ENCODE measurements around the gene DNAJB9. TPM values are rescaled to one million over a fixed set of nuclear protein-coding genes. Genes with fewer than 3 reads are reported as not detected.

DNAJB9 gene
- 16.8 TPM for polyA plus RNA-seq (2013, experiment 1 of 4)
- 15.3 TPM for polyA plus RNA-seq (2013, experiment 2 of 4)
- polyA plus RNA-seq (2013, experiment 3 of 4) = 13.8 TPM
- 15.1 TPM for polyA plus RNA-seq (2013, experiment 4 of 4)

DNA sequence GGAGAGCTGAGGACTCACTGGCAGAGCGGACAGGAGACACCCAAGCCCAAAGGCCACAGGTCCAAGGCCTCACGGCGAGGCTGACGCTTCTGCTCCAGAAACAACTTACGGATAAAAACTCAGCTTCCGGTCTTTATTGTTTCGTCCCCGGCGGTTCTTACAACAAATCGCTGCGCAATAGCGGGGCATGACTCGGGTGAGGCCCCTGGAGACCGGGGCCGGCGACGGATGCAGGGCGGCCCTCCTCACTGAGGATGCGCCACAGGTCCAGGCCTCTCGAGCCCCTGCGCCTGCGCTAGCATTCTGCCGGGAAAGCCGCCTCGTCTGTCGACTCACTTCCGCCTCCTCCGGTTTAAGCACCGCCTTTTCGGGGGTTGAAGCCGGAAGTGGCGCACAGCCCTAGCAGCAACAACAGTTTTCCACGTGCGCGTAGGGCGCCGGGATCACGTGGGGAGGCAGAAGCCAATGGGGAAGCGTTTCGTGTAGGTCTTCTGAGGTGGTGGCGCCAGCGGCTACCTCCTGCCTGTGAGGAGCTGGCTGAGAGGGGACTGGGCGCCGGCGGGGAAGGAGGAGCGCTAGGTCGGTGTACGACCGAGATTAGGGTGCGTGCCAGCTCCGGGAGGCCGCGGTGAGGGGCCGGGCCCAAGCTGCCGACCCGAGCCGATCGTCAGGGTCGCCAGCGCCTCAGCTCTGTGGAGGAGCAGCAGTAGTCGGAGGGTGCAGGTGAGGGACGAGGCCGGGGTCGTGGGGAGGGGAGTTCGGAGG is at the start of gene DNAJB9, which contains the start of gene THAP5:
Gene DNAJB9, plus strand, starts transcription at position 494 of the 765 bp plus-strand sequence. CDS start 1,853 bp downstream, outside the sequence.
Gene THAP5, minus strand, starts transcription at position 326 of the 765 bp plus-strand sequence. Its CDS starts 137 bp downstream, at position 189.
- H3K4me1 ChIP-seq (ENCODE audit: control insufficient read depth, insufficient read depth, low read length) = peaks cover 4% of the 10 kb centered on the region
- peak within 1 kb of the TSS; percentile 88 for H3K4me3 ChIP-seq (ENCODE audit: insufficient read depth, low read depth, low read length)
- no peaks in the 10 kb centered on the region for H3K9me3 ChIP-seq (ENCODE audit: control insufficient read depth, low read length)
- H3K27ac ChIP-seq (ENCODE audit: insufficient read depth, low read depth, low read length, poor library complexity, severe bottlenecking) = peak within 1 kb of the TSS; percentile 91
- 1% methylated on average over 65 of the region's 65 CpGs for WGBS, 2 experiments
- H3K36me3 ChIP-seq (ENCODE audit: control insufficient read depth, insufficient read depth, low read length) = peaks cover 7% of the 10 kb centered on the region
- H3K27me3 ChIP-seq (ENCODE audit: control insufficient read depth, insufficient read depth, low read length, poor library complexity, severe bottlenecking) = no peaks in the 10 kb centered on the region

DNA sequence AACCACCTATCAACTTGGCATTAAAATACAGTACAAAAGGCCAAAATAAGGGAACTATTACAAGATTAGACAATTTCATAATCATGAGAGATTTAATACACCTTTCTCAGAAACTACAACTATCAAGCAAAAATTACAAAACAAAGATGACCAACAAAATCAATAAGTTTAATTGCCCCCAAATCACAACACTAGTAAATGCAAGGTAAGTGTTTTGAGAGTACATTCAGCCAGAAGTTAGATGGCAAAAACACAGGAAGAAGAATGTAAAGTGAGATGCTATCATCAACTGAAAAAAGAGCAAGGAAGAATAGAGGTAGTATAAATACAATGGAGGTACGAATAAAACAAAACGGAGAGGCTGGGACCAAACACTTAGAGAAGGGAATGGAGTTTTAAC is 46.9 kb upstream of the DNAJB9 start:
- Histone ChIP-seq H3K27ac (ENCODE audit: insufficient read depth, low read depth, low read length, poor library complexity, severe bottlenecking) (no peak overlapping the region), H3K4me1 (ENCODE audit: control insufficient read depth, insufficient read depth, low read length) (peaks cover 17% of the 10 kb centered on the region), H3K36me3 (ENCODE audit: control insufficient read depth, insufficient read depth, low read length) (peaks cover 4% of the 10 kb centered on the region), H3K27me3 (ENCODE audit: control insufficient read depth, insufficient read depth, low read length, poor library complexity, severe bottlenecking) (no peaks in the 10 kb centered on the region), H3K9me3 (ENCODE audit: control insufficient read depth, low read length) (no peaks in the 10 kb centered on the region), H3K4me3 (ENCODE audit: insufficient read depth, low read depth, low read length) (no peak overlapping the region)
- 80 to 89% methylated on average over 2 of the region's 2 CpGs for WGBS, 2 experiments

DNA sequence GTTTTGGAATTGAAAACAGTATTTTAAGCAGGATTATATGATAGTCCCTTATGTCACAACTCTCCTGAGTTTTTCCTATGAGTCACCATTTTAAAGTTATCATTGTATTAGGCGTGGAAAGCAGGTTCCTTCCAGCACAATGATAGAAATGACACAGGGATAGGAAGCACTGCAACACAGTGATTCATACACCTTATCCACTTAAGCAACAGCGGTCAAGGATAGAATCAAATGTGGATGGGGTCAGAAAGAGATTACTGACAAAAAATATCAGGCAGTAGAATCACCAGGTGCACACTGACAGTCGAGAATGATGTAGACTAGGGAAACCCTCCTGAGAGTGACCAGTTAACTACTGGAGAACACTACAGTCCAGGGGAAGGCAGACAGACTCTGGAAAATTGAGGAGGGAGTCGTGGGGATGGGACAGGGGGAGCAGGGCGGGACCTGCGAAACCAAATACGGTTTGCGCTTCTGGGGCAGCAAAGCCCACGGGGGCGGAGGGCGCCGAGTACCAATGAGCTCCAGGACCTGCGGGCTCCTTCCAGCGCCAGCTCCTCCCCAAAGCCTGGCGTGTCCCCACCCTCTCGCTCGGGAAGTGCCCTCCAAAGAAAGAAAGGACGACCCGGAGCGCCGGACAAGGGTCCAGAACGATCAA is 44.2 kb upstream of the DNAJB9 start:
- Histone ChIP-seq H3K9me3 (ENCODE audit: control insufficient read depth, low read length) (no peaks in the 10 kb centered on the region), H3K27me3 (ENCODE audit: control insufficient read depth, insufficient read depth, low read length, poor library complexity, severe bottlenecking) (no peaks in the 10 kb centered on the region), H3K4me3 (ENCODE audit: insufficient read depth, low read depth, low read length) (peak overlapping the region; percentile 77), H3K36me3 (ENCODE audit: control insufficient read depth, insufficient read depth, low read length) (no peaks in the 10 kb centered on the region), H3K4me1 (ENCODE audit: control insufficient read depth, insufficient read depth, low read length) (peaks cover 17% of the 10 kb centered on the region), H3K27ac (ENCODE audit: insufficient read depth, low read depth, low read length, poor library complexity, severe bottlenecking) (peak overlapping the region; percentile 96)
- 0 to 1% methylated on average over 21 to 22 of the region's 22 CpGs for WGBS, 2 experiments

GRCh38 chr7:108525985-108526767 is 43.5 kb upstream of the DNAJB9 start, which contains the start of gene PNPLA8:
TSS of gene PNPLA8 (minus strand) at chr7:108526135. CDS start at chr7:108515491, 10,644 bp downstream.
- WGBS, 2 experiments = 0% methylated on average over 63 to 64 of the region's 64 CpGs
- no peaks in the 10 kb centered on the region for H3K27me3 ChIP-seq (ENCODE audit: control insufficient read depth, insufficient read depth, low read length, poor library complexity, severe bottlenecking)
- H3K36me3 ChIP-seq (ENCODE audit: control insufficient read depth, insufficient read depth, low read length) = no peaks in the 10 kb centered on the region
- peak within 1 kb of the TSS; percentile 77 for H3K4me3 ChIP-seq (ENCODE audit: insufficient read depth, low read depth, low read length)
- H3K27ac ChIP-seq (ENCODE audit: insufficient read depth, low read depth, low read length, poor library complexity, severe bottlenecking) = peak within 1 kb of the TSS; percentile 96
- no peaks in the 10 kb centered on the region for H3K9me3 ChIP-seq (ENCODE audit: control insufficient read depth, low read length)
- H3K4me1 ChIP-seq (ENCODE audit: control insufficient read depth, insufficient read depth, low read length) = peaks cover 17% of the 10 kb centered on the region

- 4 to 20% methylated on average over 2 to 3 of the region's 3 CpGs for WGBS, 2 experiments
- Histone ChIP-seq H3K4me1 (ENCODE audit: control insufficient read depth, insufficient read depth, low read length) (peaks cover 17% of the 10 kb centered on the region), H3K4me3 (ENCODE audit: insufficient read depth, low read depth, low read length) (peak overlapping the region; percentile 77), H3K27ac (ENCODE audit: insufficient read depth, low read depth, low read length, poor library complexity, severe bottlenecking) (peak overlapping the region; percentile 96), H3K27me3 (ENCODE audit: control insufficient read depth, insufficient read depth, low read length, poor library complexity, severe bottlenecking) (no peaks in the 10 kb centered on the region), H3K9me3 (ENCODE audit: control insufficient read depth, low read length) (no peaks in the 10 kb centered on the region), H3K36me3 (ENCODE audit: control insufficient read depth, insufficient read depth, low read length) (no peaks in the 10 kb centered on the region)
Observed at GRCh38 chr7:108526768-108527017, 43.0 kb upstream of the DNAJB9 start.

GRCh38 chr7:108528183-108528712 is 41.4 kb upstream of the DNAJB9 start:
- Histone ChIP-seq H3K36me3 (ENCODE audit: control insufficient read depth, insufficient read depth, low read length) (no peaks in the 10 kb centered on the region), H3K9me3 (ENCODE audit: control insufficient read depth, low read length) (no peaks in the 10 kb centered on the region), H3K27ac (ENCODE audit: insufficient read depth, low read depth, low read length, poor library complexity, severe bottlenecking) (no peak overlapping the region), H3K27me3 (ENCODE audit: control insufficient read depth, insufficient read depth, low read length, poor library complexity, severe bottlenecking) (no peaks in the 10 kb centered on the region), H3K4me1 (ENCODE audit: control insufficient read depth, insufficient read depth, low read length) (peaks cover 11% of the 10 kb centered on the region), H3K4me3 (ENCODE audit: insufficient read depth, low read depth, low read length) (no peak overlapping the region)
- WGBS, 2 experiments = 94 to 95% methylated on average over 4 of the region's 6 CpGs

- Histone ChIP-seq H3K36me3 (ENCODE audit: control insufficient read depth, insufficient read depth, low read length) (no peaks in the 10 kb centered on the region), H3K27ac (ENCODE audit: insufficient read depth, low read depth, low read length, poor library complexity, severe bottlenecking) (no peak overlapping the region), H3K27me3 (ENCODE audit: control insufficient read depth, insufficient read depth, low read length, poor library complexity, severe bottlenecking) (no peaks in the 10 kb centered on the region), H3K4me3 (ENCODE audit: insufficient read depth, low read depth, low read length) (no peak overlapping the region), H3K4me1 (ENCODE audit: control insufficient read depth, insufficient read depth, low read length) (peaks cover 4% of the 10 kb centered on the region), H3K9me3 (ENCODE audit: control insufficient read depth, low read length) (no peaks in the 10 kb centered on the region)
- WGBS, 2 experiments = 85 to 87% methylated on average over 3 of the region's 3 CpGs
Observed at GRCh38 chr7:108529341-108529740, 40.3 kb upstream of the DNAJB9 start.

- Histone ChIP-seq H3K27ac (ENCODE audit: insufficient read depth, low read depth, low read length, poor library complexity, severe bottlenecking) (no peak overlapping the region), H3K4me1 (ENCODE audit: control insufficient read depth, insufficient read depth, low read length) (no peaks in the 10 kb centered on the region), H3K9me3 (ENCODE audit: control insufficient read depth, low read length) (no peaks in the 10 kb centered on the region), H3K4me3 (ENCODE audit: insufficient read depth, low read depth, low read length) (no peak overlapping the region), H3K36me3 (ENCODE audit: control insufficient read depth, insufficient read depth, low read length) (no peaks in the 10 kb centered on the region), H3K27me3 (ENCODE audit: control insufficient read depth, insufficient read depth, low read length, poor library complexity, severe bottlenecking) (no peaks in the 10 kb centered on the region)
- 83 to 100% methylated on average over 1 to 2 of the region's 3 CpGs for WGBS, 2 experiments
Observed at GRCh38 chr7:108533712-108534111, 36.0 kb upstream of the DNAJB9 start.

DNA sequence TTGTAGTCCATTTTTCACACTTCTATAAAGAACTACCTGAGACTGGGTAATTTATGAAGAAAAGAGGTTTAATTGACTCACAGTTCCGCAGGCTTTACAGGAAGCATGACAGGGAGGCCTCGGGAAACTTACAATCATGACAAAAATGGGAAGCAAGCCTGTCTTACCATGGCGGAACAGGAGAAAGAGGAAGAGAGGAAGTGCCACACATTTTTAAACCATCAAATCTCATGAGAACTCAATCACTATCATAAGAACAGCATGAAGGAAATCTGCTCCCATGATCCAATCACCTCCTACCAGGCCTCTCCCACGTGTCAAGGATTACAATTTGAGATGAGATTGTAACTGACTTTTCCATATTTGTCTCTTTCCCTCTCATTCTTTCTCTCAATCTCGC is 34.4 kb upstream of the DNAJB9 start:
- Histone ChIP-seq H3K4me3 (ENCODE audit: insufficient read depth, low read depth, low read length) (no peak overlapping the region), H3K4me1 (ENCODE audit: control insufficient read depth, insufficient read depth, low read length) (no peaks in the 10 kb centered on the region), H3K27me3 (ENCODE audit: control insufficient read depth, insufficient read depth, low read length, poor library complexity, severe bottlenecking) (no peaks in the 10 kb centered on the region), H3K27ac (ENCODE audit: insufficient read depth, low read depth, low read length, poor library complexity, severe bottlenecking) (no peak overlapping the region), H3K9me3 (ENCODE audit: control insufficient read depth, low read length) (no peaks in the 10 kb centered on the region), H3K36me3 (ENCODE audit: control insufficient read depth, insufficient read depth, low read length) (no peaks in the 10 kb centered on the region)
- 79 to 86% methylated on average over 5 of the region's 5 CpGs for WGBS, 2 experiments

Data from ectodermal cell (in vitro differentiated cells).